ENCODE results near the gene CT45A3.
"Not testable (repeated sequence)": the region's sequence is repeated elsewhere in the genome, so short reads cannot be mapped to it uniquely, and the experiment has no call there.

Gene CT45A3

DNA sequence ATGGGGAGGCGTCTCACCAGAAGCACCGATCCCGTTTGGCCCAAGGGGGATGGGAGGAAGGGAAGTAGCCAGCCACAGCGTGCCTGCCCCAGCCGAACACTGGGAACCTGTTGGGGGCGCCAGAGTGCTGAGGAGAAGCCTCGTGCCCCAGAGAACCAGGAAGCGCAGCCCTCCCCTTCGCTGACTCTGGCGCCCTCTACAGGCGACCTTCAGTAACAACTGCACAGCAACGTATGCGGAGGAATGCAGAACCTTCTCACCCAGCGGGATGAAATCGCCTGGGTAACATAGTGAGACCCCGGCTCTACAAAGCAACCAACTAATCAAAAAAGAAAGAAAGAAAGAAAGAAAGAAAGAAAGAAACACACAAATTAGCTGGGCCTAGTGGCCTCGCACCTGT, at the start of gene CT45A3:
Gene CT45A3 (minus strand): TSS at position 101 of the 400 bp plus-strand sequence. CDS start 3,747 bp downstream, outside the sequence.
- TF ChIP-seq GATA2, GATA3 (IDR thresholded peaks at IDR 0.05; ENCODE audit: low read depth, low read length): not testable (repeated sequence)

- not testable (repeated sequence) for TF ChIP-seq GATA2, GATA3 (IDR thresholded peaks at IDR 0.05; ENCODE audit: low read depth, low read length)
Measured at GRCh38 chrX:135802687-135803086, 34.7 kb upstream of the CT45A3 start, which contains the start of gene CT45A6. TSS of gene CT45A6 (minus strand) at chrX:135802787. CDS start at chrX:135798993, 3,794 bp downstream.

DNA sequence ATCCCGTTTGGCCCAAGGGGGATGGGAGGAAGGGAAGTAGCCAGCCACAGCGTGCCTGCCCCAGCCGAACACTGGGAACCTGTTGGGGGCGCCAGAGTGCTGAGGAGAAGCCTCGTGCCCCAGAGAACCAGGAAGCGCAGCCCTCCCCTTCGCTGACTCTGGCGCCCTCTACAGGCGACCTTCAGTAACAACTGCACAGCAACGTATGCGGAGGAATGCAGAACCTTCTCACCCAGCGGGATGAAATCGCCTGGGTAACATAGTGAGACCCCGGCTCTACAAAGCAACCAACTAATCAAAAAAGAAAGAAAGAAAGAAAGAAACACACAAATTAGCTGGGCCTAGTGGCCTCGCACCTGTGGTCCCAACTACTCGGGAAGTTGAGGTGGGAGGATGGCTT, 17.4 kb upstream of the CT45A3 start, which contains the start of gene CT45A5:
Gene CT45A5 (minus strand): TSS at position 101 of the 400 bp plus-strand sequence. CDS start 3,774 bp downstream, outside the sequence.
- TF ChIP-seq GATA2, GATA3 (IDR thresholded peaks at IDR 0.05; ENCODE audit: low read depth, low read length): not testable (repeated sequence)

DNA sequence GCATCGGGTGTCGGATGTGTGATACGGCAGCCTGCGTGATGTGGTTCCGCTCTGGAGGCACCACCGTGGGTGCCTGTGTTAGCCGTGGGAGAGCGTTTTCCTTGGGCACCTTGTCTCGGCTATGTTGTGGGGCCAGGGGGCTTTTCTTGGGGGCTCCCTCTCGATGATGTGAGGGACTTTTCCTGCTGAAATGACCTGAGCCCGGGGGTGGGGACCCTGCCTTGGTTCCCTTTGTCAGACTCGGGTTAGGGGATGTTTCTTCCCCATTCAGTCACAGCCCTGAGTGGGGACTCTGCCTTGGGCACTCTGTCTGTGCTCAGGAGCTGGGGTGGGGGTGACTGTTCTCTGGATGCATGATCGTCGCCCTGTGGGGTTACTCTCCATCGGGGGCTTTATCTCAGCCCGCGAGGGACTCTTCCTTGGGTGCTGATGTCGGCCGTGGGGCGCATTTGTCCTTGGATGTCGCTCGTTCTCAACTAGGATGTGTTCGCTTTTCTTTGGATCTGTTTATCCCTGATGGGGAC, 26.7 kb downstream of the CT45A3 start:
- TF ChIP-seq GATA2 (IDR thresholded peaks at IDR 0.05; ENCODE audit: low read depth, low read length) (no peak), GATA3 (IDR thresholded peaks at IDR 0.05; ENCODE audit: low read depth, low read length) (no peak)

DNA sequence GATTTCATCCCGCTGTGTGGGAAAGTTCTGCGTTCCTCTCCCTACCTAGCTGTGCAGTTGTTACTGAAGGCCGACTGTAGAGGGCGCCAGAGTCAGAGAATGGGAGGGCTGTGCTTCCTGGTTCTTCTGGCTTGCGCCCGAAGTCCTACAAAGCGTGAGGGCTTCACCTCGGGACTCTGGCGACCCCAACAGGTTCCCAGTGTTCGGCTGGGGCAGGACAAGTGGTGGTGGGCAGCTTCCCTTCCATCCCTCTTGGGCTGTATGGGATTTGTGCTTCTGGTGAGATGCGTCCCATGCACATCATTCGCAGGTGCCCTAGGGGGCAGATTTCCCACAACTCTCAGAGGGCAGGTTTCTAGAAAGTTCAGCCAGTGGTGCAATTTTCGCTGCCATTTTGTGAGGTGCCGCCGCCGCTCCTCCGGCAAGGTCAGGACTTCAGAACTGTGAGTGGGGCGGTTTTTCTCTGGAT, 27.3 kb downstream of the CT45A3 start:
- TF ChIP-seq GATA3 (IDR thresholded peaks at IDR 0.05; ENCODE audit: low read depth, low read length) (no peak), GATA2 (IDR thresholded peaks at IDR 0.05; ENCODE audit: low read depth, low read length) (no peak)

DNA sequence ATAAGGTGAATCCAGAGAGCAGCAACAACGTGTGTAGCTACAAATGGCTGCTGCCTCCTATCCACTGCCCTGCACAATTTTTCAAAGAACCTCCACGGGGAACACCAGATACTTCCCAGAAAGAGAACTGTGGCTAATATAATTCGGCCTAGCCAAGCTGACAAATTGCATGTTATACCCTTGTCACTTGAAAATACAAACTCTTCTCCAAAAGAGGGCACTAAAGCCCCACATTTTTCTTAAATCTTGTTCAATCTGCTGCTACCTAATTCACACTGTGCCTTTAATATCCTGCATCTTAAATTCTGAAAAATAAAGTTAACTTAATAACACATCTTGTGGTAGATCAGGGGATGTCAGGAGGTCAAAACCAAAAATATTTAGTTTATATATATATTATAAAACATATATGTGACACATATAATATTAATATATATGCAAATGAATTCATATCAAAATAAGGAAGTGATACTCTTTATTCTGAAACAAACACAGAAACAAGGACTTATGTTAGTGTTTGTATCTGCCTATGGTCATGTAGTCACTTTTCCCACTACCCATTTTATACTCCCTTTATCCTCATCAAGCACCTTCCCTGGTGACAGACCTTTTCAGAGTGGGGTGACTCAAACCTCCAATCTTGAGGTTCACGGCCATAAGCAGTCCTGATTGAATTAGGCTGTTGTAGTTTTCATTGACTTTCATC, 30.5 kb downstream of the CT45A3 start:
- no peak for TF ChIP-seq GATA3 (IDR thresholded peaks at IDR 0.05; ENCODE audit: low read depth, low read length)
- no peak for TF ChIP-seq GATA2 (IDR thresholded peaks at IDR 0.05; ENCODE audit: low read depth, low read length)

DNA sequence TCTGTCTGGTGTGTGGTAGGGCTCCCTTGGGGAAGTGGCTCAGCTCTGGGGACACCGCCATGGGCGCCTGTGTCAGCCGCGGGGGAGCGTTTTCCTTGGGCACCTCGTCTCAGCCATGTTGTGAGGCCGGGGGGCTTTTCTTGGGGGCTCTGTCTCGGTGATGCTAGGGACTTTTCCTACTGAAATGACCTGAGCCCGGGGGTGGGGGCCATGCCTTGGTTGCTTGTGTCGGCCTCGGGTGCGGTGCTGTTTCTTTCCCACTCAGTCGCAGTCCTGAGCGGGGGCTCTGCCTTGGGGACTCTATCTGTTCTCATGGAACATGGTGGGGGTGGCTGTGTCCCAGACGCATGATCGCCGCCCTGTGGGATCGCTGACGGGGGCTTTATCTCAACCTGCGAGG, 54.2 kb downstream of the CT45A3 start:
- TF ChIP-seq GATA2 (IDR thresholded peaks at IDR 0.05; ENCODE audit: low read depth, low read length) = no peak
- no peak for TF ChIP-seq GATA3 (IDR thresholded peaks at IDR 0.05; ENCODE audit: low read depth, low read length)

GRCh38 chrX:135713183-135713689, 54.8 kb downstream of the CT45A3 start, which contains the start of gene CT45A1:
TSS of gene CT45A1 (plus strand) at chrX:135713639. CDS start at chrX:135718941, 5,302 bp downstream.
- not testable (repeated sequence) for TF ChIP-seq GATA2, GATA3 (IDR thresholded peaks at IDR 0.05; ENCODE audit: low read depth, low read length)
